Astrocyte of the hippocampus (primary cell): ENCODE measurements around the gene MYRF.

Experiments
- DNase-seq: peaks from one replicate; pipeline ENCODE4 v3.0.0; 2011; ENCODE audit warnings: low read depth, low spot score

The MYRF gene

GRCh38 chr11:61816736-61817455 is 64.5 kb downstream of the MYRF start, which contains the start of gene FADS1:
Gene FADS1 (minus strand): TSS chr11:61817003. CDS start chr11:61816929, 74 bp downstream.
- peak; percentile 98 for DNase-seq

DNA sequence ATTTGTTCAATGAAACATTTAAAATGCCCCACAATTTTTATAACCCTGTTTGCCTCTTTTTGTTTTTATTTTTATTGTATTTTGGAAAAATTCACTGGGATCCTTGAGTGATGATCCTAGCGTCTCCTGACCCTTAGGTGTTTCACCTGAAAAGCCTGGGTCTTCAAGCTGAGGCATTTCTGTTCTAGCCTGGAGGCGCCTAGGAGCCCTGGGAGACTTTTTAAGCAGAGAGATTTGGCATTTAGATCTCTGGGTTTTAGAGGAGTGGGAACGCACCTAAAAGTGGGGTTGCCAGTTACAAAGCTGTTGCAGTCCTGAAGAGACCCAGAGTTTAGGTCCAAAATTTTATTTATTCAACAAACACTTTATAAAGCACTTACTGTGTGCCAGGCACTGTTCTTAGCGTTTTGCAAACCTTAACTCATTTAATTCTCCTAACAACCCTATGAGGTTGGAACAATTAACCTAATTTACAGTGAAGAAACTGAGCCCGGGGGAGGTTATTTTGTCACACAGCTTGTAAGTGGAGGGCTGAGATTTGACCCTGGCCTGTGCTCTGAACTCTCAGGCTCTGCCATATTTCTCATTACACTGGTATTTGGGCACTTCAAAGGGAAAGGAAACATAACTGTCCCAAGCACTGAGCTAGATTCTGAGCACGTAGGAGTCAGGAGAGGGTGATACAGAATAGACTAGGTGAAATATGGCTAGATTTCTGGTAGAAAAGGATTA is 65.2 kb downstream of the MYRF start:
- DNase-seq: no peak

- no peak for DNase-seq
Measured at GRCh38 chr11:61820174-61820573, 67.7 kb downstream of the MYRF start.

GRCh38 chr11:61826930-61827570 is 74.6 kb downstream of the MYRF start:
- DNase-seq: no peak

DNA sequence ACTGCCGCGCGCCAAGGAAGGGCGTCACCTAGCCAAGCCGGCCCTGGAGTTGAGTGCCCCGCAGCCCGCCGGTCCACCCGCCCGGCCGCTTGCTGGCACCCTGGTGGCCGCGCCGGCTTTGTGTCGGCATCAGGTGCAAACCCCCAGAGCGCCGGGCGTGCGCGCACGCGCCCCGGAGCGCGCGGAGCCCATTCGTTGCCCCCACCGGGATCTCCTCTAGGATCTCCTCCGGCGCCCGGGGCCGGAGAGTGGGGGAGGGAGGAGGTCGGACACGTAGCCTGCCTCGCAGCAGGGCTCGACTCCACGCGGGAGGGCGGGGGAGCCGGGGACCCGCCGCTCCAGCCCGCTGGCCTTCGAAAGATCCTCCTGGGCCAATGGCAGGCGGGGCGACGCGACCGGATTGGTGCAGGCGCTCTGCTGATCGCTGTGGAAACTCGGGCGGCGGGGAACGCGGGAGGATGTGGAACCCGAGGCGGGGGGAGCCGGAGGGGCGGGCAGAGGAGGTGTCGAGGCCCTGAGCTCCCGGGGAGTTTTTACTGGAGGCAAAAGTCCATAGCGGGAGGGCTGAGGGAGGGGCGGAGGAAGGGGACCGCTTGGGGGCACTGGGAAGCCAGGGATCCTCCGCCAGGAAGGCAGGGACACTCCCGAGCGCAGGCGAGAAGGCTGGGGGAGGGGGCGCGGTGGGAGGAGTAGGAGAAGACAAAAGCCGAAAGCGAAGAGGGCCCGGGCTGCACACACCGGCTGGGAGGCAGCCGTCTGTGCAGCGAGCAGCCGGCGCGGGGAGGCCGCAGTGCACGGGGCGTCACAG is 75.3 kb downstream of the MYRF start, which contains the start of gene FADS2:
TSS of gene FADS2 (plus strand) at position 730 of the 808 bp plus-strand sequence. CDS start 91 bp downstream, outside the sequence.
- DNase-seq: peak; percentile 97

DNA sequence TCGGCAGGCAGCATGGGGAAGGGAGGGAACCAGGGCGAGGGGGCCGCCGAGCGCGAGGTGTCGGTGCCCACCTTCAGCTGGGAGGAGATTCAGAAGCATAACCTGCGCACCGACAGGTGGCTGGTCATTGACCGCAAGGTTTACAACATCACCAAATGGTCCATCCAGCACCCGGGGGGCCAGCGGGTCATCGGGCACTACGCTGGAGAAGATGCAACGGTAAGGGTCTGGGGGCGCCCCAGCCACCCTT is 75.9 kb downstream of the MYRF start:
- DNase-seq: no peak

DNA sequence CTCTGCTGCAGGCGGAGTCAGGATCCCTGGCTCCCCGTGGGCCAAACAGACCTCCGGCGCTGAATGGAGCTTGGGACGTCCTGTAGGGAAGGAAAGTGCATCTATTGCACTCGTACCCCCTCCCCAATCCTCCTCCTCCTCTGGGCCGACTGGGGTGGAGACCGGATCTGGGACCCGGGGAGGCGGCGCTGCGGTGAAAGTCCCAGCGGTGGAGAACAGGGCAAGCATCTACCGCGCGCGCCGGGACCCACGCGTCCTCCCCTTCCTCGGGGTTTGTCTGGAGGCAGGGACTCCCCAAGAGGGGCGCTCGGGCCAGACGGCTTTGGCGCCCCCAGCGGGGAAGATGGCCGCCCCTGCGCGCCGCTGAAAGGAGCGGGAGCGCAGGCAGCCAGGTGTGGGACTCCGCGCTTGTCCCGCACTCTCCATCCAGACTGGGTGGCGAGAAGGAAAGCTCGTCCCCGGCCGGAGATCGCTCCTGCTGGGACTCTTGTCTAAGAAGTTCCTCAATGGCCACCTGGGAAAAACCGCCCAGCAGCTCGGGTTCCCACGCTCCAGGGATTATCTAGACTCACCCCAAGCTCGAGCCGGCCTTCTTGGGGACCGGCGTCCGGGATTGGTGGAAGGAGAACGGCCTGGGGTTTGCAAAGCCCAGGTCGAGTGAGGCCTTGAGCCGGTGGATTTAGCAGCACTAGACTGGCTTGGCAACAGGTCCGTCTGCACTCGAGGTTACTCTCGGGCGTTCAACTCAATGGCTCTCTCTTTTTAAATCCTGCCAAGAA is 76.4 kb downstream of the MYRF start:
- DNase-seq: peak; percentile 69

DNA sequence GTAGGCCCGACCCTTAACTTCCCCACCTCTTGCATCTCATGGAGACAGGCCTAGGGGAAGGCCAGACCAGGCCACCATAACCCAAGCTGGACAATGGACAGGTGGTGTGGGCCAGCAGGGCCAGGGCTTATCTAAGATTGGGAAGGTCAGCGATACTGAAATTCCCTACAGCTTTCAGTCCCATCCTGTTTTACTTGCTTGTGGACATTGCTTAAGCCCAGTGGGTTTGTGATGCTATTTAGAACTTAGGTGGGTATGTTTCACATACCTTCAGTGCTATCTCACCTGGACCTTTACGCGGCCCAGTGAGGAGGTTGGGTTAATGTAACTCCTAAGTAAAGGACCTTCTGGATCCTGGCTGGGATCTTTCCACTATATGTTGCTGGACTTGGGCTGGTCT is 77.4 kb downstream of the MYRF start:
- no peak for DNase-seq

DNA sequence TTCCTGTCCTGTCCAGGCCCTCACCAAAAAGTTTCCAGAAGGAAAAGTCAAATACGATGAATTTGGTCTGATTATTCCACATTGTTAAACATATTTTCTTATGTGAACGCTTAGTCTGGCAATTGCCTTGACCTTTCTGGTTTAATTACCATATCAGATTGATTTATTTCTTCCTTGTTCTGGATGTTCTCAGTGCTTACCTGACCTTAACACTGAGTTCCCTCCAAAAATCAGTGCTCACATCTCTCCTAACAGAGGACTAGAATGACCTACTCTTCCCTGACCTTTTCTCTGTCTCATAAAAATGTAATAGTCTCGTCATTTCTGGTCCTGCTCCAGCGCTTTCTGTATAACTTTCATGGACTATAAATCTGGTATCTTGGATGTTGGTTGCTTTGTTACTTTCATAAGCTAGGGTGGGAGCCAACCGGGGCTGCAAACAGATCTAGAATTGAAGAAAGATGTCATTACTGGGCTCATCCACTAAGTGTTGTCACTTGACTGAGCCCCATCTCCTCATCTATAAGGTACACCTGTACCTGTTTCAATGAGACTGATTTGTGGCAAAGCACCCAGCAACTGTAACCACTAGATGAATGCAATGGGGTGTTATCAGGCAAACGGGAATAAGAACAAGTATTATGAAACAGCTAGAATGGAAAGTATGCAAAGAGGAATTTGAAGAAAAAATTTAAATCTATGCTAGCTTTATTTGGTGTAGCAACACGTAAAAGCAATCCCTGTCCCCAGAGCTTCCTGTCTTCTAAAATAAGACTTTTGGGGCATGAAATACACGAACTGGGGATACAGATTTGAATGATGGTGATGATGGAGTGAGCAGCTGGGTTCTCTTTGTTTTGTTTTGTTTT is 78.0 kb downstream of the MYRF start:
- DNase-seq: peak; percentile 34

DNA sequence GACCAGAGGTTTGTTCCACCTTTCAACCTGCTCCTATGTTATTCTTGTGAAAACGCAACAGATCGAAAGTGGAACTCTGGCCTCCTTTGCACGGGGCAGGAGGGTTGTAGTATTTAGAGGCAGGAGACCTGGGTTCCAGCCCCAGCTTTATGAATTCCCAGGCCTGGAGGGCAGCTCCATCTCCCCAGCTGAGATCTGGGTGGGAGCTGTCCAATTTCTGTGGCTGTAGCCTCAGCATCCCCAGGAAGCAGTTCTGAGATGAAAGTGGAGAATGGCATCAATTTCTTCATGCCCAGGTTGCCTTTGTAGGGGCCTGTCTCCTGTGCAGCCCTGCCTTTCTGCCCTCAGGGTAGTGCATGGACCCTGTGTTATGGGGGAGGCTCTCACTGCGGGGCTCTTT is 79.8 kb downstream of the MYRF start:
- DNase-seq: no peak

- no peak for DNase-seq
Measured at GRCh38 chr11:61832754-61833153, 80.3 kb downstream of the MYRF start.

DNA sequence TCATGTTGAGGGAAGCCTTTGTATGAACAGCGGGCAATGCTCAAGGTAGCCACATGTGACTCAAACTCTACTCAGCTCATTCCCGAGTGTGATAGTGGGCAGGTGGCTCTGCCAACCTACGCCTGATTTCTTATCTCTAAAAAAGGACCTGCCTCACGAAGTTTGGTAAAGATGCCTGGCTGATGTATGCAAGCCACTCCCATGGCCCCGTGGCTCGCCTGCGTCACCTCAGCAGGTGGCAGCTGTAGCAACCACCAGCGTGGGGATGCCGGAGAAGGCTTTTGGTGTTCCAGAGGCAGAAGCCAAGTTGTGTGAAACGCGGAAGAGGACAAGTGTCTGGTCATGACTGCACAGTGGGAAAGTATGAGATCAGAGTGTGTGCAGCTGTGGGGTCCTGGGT is 81.0 kb downstream of the MYRF start:
- DNase-seq: no peak

GRCh38 chr11:61833926-61834277 is 81.5 kb downstream of the MYRF start:
- no peak for DNase-seq

DNA sequence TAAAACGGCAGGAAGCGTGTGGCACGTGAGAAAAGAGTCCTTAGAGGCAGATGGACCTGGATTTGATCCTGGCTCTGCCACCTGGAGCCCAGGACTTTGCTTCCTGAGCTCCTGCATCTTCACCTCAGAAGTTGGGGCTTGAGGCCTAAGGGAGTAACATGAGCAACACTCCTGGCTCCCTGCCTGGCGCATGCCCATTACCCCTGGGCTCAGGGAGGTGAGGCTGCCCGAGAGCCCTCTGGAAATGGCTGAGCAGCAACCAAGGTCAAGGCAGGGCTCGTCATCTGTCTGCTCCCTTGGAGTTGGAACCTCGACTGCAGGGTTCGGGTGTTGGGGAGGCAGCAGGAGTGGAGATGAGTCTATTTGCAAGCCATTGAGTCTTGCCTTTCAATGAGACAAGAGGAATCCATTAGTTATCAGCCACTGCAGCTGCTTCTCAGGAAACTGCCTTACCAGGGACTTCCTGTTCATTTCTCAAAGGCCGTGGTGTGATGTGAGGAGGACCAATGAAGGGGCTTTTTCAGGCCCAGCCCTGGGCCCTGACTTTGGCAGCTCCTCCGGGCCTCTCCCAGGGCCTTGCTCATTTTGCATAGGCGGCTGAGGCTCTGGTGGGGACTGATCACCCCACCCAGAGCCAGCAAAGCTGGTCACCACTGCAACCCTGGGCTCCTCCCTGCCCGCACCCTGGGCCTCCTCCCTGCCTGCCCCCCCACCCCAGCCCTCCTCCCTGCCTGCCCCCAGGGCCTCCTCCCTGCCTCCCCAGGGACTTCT is 82.0 kb downstream of the MYRF start:
- DNase-seq: peak; percentile 57

DNA sequence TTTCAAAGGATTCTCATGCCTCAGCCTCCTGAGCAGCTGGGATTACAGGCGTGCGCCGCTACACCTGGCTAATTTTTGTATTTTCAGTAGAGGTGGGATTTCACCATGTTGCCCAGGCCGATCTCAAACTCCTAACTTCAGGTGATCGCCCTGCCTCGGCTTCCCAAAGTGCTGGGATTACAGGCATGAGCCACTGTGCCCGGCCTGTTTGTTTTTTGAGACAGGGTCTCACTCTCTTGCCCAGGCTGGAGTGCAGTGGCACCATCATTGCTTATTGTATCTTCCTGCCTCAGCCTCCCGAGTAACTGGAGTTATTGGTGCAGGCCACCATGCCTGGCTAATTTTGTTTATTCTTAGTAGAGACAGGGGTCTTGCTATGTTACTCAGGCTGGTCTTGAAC is 83.8 kb downstream of the MYRF start:
- no peak for DNase-seq

DNA sequence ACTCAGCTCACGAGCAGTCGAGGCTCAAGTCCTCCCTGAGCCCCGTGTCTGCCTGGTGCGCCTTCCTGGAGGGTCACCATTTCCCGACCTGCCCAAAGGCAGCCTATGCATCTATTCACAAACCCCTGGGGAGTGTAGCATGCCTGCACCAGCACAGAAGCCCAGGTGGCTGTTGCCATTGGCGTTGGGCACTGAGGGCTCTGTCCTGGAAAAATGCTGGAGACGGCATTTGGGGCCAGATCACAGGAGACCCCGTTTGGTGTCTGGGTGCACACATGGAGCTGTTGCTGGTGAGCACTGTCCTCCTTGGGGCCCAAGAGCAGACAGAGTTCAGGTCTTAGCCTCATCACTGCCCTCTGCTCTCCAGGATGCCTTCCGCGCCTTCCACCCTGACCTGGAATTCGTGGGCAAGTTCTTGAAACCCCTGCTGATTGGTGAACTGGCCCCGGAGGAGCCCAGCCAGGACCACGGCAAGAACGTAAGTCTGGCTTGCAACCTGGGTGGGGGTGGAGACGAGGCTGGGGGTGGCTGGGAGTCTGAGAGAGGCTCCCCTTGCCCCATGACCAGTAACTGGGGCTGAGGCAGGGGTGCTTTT is 85.1 kb downstream of the MYRF start:
- no peak for DNase-seq
